ENCODE measurements around the gene DHCR24.

DNA sequence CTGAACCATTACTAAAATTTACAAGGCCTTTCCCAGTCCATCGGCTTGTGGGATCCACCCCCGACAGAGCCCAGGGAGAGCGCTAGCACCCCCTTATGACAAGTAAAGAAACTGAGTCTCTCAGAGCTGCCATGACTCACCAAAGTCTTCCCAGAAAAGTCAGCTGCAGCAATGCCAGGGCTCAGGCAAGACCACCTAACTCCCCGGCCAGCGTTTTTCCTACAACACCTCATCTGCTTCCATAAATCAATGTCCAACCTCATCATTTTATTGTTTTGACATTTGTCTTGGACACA, 15.0 kb downstream of the DHCR24 start:
- TF ChIP-seq, protein P1, sequence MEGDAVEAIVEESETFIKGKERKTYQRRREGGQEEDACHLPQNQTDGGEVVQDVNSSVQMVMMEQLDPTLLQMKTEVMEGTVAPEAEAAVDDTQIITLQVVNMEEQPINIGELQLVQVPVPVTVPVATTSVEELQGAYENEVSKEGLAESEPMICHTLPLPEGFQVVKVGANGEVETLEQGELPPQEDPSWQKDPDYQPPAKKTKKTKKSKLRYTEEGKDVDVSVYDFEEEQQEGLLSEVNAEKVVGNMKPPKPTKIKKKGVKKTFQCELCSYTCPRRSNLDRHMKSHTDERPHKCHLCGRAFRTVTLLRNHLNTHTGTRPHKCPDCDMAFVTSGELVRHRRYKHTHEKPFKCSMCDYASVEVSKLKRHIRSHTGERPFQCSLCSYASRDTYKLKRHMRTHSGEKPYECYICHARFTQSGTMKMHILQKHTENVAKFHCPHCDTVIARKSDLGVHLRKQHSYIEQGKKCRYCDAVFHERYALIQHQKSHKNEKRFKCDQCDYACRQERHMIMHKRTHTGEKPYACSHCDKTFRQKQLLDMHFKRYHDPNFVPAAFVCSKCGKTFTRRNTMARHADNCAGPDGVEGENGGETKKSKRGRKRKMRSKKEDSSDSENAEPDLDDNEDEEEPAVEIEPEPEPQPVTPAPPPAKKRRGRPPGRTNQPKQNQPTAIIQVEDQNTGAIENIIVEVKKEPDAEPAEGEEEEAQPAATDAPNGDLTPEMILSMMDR (IDR thresholded peaks at IDR 0.05), result no peak
- TF ChIP-seq POLR2A (IDR thresholded peaks at IDR 0.05), result no peak
